Kidney (tissue), 14 donors: ENCODE data around the gene FAM76B. TPM values are rescaled to one million over a fixed set of nuclear protein-coding genes. Genes with fewer than 3 reads are reported as not detected.

ENCODE experiments used
- DNase-seq, 5 donors: peaks; one replicate each; pipeline ENCODE4 v3.0.0-alpha.2; 2013 to 2020
- FAIRE-seq: peaks from 2 replicates; lab custom pipeline; 2012; peaks lifted over from hg19 to GRCh38; lab: Jason Lieb, UNC
- H3K27ac ChIP-seq, 2 donors: one replicate each; pipeline ENCODE4 v1.7.0; 2013; ENCODE audit warnings: low read depth in 2 of 2, low read length in 2 of 2, inconsistent platforms in 1 of 2
- H3K27me3 ChIP-seq: one replicate; pipeline ENCODE4 v1.7.1; 2013; ENCODE audit warnings: low read length, inconsistent platforms; ENCODE audit not compliant: control insufficient read depth, insufficient read depth
- H3K36me3 ChIP-seq, 3 donors: one replicate each; pipeline versions ENCODE4 v1.7.0 to v1.7.1; 2013; ENCODE audit warnings: low read length in 3 of 3, control low read depth in 1 of 3, inconsistent platforms in 1 of 3; ENCODE audit not compliant: insufficient read depth in 3 of 3, control insufficient read depth in 2 of 3
- H3K4me1 ChIP-seq, 3 donors: one replicate each; pipeline versions ENCODE4 v1.7.0 to v1.7.1; 2013; ENCODE audit warnings: low read length in 3 of 3, inconsistent platforms in 1 of 3, low read depth in 1 of 3; ENCODE audit not compliant: control insufficient read depth in 2 of 3, insufficient read depth in 2 of 3
- H3K4me3 ChIP-seq, 3 donors: one replicate each; pipeline versions ENCODE4 v1.7.0 to v1.8.1; 2013; ENCODE audit warnings: low read length in 3 of 3, control low read depth in 1 of 3, inconsistent platforms in 1 of 3
- H3K9ac ChIP-seq, 3 donors: one replicate each; pipeline versions ENCODE4 v1.7.0 to v1.7.1; 2013; ENCODE audit warnings: low read length in 3 of 3, control low read depth in 1 of 3, inconsistent platforms in 1 of 3
- H3K9me3 ChIP-seq, 3 donors: one replicate each; pipeline versions ENCODE4 v1.7.0 to v1.7.1; 2013; ENCODE audit warnings: low read length in 3 of 3, control low read depth in 1 of 3, inconsistent platforms in 1 of 3; ENCODE audit not compliant: control insufficient read depth in 2 of 3, insufficient read depth in 1 of 3
- CTCF ChIP-seq: IDR thresholded peaks from 3 replicates; pipeline ENCODE4 v1.5.1; 2012; ENCODE audit warnings: mild to moderate bottlenecking, moderate library complexity, borderline replicate concordance; ENCODE audit not compliant: insufficient read depth; ENCODE audit errors: extremely low read depth
- intact Hi-C: fragments of 100-400 bp; cut with DNase I; formaldehyde crosslinking; loops from one replicate; pipeline ENCODE4 v1.11.1; 2022
- polyA plus RNA-seq: library from polyadenylated mRNA; stranded (reverse); fragments of 350-450 nt; fragmentation: Illumina TruSeq; extraction: RNeasy Lipid Tissue Mini Kit (QIAGEN cat#74804); gene quantifications from one replicate; pipeline ENCODE4 v1.2.3, GENCODE V29; 2014; ENCODE audit warnings: low read depth, low replicate concordance; ENCODE audit not compliant: insufficient read depth
- total RNA-seq: library from RNA; stranded (reverse); fragmentation: NEBNext Ultra II Directional; extraction: Animal tissue kit (Norgen Biotek cat#: 25700); gene quantifications from one replicate; pipeline ENCODE4 v1.2.1, GENCODE V29; 2021
- donor health status: control.
- donor health status: control.
- donor health status: control.
- donor health status: control.
- donor health status: control.
- donor health status: DM: yes; HTN: yes; CAD: no.
- donor health status: Normal renal cell carcinoma (clear cell type).

The FAM76B gene
- total and polyA plus RNA-seq, 2 donors from 2014 or later = 3.9 to 26.5 TPM

- intact Hi-C loops = no loop called here
- no peak for TF ChIP-seq CTCF
- no peak overlapping the region for H3K27ac ChIP-seq
- H3K9ac ChIP-seq = no peak overlapping the region
- H3K9me3 ChIP-seq = no peaks in the 10 kb centered on the region
- H3K27me3 ChIP-seq = no peaks in the 10 kb centered on the region
- H3K4me1 ChIP-seq = no peaks in the 10 kb centered on the region
- no peak for DNase-seq
- peaks cover 2 to 23% (median 12%) of the 10 kb centered on the region in 3 donors for H3K36me3 ChIP-seq
- no peak overlapping the region for H3K4me3 ChIP-seq
- no peak for FAIRE-seq
Measured at GRCh38 chr11:95829580-95830259, 40.1 kb upstream of the FAM76B start.

GRCh38 chr11:95827696-95828095 is 38.1 kb upstream of the FAM76B start:
- no peak overlapping the region for H3K9ac ChIP-seq
- no peaks in the 10 kb centered on the region for H3K9me3 ChIP-seq
- intact Hi-C loops = no loop called here
- DNase-seq (no peak), FAIRE-seq (no peak)
- no peaks in the 10 kb centered on the region for H3K27me3 ChIP-seq
- H3K27ac ChIP-seq = no peak overlapping the region
- peaks cover 2 to 13% (median 6%) of the 10 kb centered on the region in 3 donors for H3K36me3 ChIP-seq
- TF ChIP-seq CTCF = no peak
- H3K4me3 ChIP-seq = no peak overlapping the region
- no peaks in the 10 kb centered on the region for H3K4me1 ChIP-seq

- no peak for FAIRE-seq
- no peak overlapping the region for H3K4me3 ChIP-seq
- no peak overlapping the region for H3K27ac ChIP-seq
- TF ChIP-seq CTCF = no peak
- intact Hi-C loops = no loop called here
- H3K36me3 ChIP-seq = peaks cover 3 to 6% (median 3%) of the 10 kb centered on the region in 3 donors
- DNase-seq = no peak
- no peaks in the 10 kb centered on the region for H3K4me1 ChIP-seq
- H3K9ac ChIP-seq = no peak overlapping the region
- no peaks in the 10 kb centered on the region for H3K27me3 ChIP-seq
- H3K9me3 ChIP-seq = no peaks in the 10 kb centered on the region
Measured at GRCh38 chr11:95821640-95822039, 32.1 kb upstream of the FAM76B start.
